Measurements from ENCODE around the gene ATP1A2.
"Not testable (repeated sequence)": the region's sequence is repeated elsewhere in the genome, so short reads cannot be mapped to it uniquely, and the experiment has no call there.

The ATP1A2 gene

DNA sequence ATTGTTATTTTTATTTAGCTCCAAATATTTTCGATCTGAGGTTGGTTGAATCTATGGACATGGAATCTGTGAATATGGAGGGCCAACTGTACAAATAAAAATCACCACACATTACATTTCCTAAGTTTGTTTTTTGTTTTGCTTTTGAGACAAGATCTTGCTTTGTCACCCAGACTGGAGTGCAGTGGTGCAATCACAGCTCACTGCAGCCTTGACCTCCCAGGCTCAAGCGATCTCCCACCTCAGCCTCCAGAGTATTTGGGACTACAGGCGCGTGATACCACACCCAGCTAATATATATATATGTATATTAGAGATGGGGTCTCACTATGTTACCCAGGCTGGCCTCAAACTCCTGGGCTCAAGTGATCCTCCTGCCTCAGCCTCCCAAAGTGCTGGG is 10.8 kb downstream of the ATP1A2 start:
- not testable (repeated sequence) for DNase-seq

DNA sequence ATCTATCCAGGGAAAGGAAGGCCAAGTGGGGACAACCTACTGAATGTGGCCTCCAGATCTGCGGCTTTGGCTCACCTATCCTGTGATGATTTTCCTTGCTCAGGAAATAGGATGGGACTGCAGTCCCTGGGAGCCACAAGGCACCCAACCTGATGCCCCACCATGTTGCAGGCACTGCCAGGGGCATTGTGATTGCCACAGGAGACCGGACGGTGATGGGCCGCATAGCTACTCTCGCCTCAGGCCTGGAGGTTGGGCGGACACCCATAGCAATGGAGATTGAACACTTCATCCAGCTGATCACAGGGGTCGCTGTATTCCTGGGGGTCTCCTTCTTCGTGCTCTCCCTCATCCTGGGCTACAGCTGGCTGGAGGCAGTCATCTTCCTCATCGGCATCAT is 11.8 kb downstream of the ATP1A2 start:
- DNase-seq, result no peak

DNA sequence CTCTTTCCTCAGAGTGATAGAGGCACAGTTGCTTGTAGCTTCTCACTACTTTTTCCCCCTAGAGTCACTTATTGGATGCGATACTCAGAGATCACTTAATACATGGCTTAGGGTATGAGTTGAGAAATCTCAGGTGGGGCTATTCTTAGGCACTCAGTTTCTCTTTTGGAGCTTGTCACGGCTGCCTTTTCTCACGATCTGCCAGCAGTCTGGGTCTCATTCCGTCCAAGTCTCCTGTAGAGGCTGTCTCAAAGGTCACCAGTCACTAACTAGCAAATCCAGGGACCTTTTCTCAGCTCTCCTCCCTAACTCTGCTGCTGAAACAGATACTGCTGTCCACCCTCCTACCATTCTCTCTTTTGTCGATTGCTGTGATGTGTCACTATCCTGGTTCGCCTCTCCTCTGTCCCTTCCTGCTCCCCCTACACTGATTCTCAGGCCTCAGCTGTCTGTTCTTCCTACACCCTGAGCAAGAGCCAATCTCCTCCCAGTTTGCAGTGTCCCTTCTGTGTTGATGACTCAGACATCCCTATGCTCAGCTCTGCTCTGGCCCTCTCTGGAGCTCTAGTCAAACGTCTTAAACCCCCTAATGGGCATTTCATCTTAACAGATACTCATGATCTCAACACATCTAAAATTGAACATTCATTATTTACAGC is 12.4 kb downstream of the ATP1A2 start:
- no peak for DNase-seq

DNA sequence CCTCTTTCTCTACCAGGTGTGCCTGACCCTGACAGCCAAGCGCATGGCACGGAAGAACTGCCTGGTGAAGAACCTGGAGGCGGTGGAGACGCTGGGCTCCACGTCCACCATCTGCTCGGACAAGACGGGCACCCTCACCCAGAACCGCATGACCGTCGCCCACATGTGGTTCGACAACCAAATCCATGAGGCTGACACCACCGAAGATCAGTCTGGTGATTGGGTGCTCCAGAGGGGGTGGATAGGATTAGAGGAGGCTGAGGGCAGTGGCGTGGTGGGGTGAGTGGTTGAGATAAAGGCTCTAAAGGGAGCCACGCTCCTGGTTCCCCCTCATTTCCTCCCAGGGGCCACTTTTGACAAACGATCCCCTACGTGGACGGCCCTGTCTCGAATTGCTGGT is 13.1 kb downstream of the ATP1A2 start:
- DNase-seq, result no peak

DNA sequence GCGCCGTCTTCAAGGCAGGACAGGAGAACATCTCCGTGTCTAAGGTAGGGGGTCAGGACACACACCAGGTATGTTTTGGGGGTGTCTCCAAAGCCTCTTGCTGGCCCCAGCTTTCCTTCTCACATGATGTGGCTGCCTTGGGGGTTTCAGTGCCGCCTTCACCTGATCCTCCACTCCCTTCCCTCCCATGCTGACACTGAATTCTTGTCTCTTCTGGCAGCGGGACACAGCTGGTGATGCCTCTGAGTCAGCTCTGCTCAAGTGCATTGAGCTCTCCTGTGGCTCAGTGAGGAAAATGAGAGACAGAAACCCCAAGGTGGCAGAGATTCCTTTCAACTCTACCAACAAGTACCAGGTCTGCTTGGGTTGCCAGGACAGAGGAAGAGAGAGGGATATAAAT is 13.5 kb downstream of the ATP1A2 start:
- DNase-seq, result no peak

DNA sequence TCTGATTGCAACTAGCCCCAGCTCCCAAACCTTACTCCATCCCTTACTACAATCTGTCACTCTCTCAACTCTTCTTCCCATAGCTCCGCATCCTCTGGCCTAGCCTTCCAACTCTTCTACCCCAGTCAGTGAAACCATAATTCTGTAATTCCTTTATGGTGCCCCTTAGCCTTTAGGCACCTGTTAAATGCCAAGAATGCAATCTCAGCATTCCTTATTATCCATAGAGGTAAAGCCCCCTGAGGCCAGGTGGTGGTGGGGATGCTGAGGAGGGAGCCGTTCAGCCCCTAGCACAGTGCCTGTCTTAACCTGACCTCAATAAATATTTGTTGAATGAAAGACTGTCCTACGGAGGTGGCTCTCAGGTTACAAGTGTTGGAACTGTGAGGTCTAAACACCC is 14.0 kb downstream of the ATP1A2 start:
- no peak for DNase-seq

DNA sequence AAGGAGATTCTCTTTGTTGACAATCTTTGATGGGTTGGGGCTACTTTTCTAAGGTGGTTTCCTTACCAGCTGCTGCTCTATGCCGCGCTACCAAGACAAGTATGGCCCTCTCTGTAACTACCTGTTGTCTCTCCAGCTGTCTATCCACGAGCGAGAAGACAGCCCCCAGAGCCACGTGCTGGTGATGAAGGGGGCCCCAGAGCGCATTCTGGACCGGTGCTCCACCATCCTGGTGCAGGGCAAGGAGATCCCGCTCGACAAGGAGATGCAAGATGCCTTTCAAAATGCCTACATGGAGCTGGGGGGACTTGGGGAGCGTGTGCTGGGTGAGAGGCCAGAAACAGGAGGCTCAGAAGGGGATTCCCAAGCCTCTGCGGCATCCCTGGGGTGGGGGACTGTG is 14.4 kb downstream of the ATP1A2 start:
- no peak for DNase-seq

DNA sequence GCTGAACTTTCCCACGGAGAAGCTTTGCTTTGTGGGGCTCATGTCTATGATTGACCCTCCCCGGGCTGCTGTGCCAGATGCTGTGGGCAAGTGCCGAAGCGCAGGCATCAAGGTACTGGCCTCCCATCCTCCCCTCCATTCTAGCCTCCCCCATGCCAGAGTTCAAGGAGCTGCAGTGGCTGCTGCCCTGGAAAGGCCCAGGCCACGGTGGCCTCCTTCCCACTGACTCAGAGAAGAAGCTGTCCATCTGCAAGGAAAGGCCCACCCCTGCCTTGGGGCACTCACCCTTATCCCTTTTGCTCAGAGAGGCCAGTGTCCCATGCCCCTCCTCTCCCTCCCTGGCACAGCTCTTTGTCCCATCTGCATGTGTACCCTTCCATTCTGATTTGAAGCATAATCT is 14.9 kb downstream of the ATP1A2 start:
- DNase-seq, result no peak

DNA sequence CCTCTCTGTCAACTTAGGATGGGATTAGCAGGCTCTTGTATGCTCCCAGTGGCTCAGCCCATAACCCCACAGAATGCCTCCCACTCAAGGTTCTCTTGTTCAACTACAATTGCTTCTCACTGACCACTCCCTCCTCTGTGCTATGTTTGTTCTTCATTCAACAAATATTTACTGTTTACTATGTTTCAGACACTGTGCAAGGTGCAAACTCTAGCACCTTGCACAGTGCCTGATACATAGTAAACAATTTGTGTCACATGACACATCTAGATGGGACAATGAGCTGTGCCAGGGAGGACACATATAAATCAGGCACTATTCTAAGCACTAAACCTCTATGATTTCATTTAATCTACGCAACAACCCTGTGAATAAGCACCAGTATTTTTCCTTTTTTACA is 15.4 kb downstream of the ATP1A2 start:
- DNase-seq, result no peak

DNA sequence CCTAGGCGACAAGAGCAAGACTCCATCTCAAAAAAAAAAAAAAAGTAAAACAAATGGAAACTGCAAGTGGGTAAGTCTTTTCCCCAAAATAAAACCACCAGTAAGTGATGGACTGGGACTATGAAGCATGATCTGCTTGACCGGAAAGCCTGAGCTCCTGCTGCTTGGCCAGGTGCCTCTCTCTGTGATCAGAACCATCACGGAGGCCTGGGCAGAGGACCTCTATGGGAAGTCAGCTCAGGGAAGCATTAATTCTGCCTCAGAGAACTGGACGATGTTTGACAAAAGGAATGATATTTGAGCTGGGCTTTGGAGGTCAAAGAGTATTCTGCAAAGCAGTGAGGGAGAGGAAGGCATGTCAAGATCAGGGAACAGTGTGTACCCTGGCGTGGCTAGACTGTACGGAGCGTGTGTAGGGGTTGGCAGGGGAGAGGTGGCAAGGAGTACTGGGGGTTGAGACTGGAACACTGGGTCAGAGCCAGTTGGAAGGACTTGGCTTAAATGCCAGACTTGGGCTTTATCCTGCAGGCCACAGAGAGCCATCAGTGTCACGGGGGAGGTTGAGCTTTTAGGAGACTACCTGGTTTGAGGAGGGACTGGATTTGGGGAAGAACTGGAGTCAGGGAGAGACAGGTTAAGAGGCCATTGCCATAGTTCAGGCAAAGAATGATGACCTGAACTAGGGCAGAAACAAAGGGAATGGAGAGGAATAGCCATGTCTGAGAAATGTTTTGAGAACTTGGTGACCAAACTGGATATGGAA is 16.4 kb downstream of the ATP1A2 start:
- DNase-seq, result no peak

DNA sequence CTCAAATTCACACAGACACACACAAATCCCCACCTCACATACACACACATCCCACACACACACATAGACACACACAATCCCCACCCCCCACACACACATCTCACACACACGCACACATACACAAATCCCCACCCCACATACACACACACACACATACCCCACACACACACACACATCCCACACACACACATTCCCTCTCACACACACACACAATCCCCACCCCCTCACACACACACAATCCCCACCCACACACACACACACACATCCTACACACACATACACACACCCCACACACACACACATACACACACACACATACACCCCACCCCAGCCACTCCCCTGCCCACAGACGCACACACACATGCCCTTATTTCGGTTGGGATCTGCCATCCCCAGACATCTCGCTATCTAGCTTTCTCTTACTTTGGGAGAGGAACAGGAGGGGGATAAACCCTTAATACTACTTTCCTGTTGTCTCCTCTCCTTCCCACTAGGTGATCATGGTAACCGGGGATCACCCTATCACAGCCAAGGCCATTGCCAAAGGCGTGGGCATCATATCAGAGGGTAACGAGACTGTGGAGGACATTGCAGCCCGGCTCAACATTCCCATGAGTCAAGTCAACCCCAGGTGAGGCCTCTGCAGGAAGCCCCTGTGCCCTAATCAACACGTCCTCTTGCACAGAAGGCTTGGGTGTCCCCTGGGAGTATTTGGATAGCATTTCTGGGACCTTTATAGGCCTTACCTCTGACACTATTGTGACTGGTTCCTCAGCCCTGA is 18.6 kb downstream of the ATP1A2 start:
- no peak for DNase-seq

DNA sequence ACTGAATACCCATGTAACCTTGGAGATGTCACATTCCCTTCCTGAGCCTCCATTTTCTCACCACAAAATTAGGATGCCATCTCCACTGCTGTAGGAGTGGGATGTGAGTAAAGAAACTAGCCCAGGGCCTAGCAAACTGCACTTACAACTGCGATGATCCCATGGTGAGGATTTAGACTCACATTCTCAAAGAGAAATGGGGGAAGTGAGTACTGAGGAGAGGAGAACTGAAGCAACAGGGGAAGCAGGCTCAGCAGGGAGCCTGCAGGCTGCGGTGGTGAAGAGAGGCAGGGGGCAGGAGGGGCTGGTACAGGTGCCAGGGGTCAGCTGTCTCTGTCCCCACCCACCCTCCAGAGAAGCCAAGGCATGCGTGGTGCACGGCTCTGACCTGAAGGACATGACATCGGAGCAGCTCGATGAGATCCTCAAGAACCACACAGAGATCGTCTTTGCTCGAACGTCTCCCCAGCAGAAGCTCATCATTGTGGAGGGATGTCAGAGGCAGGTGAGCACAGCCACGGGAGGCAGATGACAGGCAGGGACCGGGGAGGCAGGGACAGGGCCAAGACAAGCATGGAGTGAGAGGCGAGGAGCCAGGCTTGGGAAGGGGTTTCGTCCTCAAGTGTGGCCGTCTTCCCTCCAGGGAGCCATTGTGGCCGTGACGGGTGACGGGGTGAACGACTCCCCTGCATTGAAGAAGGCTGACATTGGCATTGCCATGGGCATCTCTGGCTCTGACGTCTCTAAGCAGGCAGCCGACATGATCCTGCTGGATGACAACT is 19.4 kb downstream of the ATP1A2 start:
- DNase-seq, result no peak

DNA sequence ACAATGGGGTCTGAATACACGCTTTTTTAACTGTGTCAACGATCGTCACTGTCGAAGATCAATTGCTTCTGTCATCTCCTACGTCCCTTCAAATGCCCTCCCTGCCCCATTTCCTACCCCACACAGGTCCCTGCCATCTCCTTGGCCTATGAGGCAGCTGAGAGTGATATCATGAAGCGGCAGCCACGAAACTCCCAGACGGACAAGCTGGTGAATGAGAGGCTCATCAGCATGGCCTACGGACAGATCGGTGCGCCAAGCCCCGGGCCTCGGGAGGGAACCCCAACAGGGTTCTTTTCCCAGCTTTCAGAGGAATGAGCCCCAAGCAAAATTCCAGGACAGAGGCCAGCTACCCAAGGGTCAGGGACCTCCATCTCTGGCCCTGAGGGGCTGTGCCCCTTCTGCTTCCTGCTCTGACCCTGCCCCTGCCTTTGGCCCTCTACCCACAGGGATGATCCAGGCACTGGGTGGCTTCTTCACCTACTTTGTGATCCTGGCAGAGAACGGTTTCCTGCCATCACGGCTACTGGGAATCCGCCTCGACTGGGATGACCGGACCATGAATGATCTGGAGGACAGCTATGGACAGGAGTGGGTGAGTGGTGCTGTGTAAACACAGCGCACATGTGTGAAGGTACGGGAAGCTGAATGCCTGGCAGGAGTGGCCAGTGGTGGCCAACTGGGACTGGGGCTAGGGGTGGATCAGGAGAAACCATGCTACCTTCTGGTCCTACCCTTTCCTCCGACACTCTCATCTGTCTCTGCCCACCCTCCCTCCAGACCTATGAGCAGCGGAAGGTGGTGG is 20.8 kb downstream of the ATP1A2 start:
- no peak for DNase-seq

DNA sequence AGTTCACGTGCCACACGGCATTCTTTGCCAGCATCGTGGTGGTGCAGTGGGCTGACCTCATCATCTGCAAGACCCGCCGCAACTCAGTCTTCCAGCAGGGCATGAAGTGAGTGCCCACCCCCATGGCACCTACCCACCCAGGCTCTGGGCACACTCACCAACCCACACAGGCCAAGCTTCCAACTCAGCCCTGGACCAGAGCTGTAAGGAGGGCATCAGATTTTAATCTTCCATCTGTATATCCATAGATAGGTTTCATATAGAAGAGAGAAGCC is 21.3 kb downstream of the ATP1A2 start:
- DNase-seq, result no peak

DNA sequence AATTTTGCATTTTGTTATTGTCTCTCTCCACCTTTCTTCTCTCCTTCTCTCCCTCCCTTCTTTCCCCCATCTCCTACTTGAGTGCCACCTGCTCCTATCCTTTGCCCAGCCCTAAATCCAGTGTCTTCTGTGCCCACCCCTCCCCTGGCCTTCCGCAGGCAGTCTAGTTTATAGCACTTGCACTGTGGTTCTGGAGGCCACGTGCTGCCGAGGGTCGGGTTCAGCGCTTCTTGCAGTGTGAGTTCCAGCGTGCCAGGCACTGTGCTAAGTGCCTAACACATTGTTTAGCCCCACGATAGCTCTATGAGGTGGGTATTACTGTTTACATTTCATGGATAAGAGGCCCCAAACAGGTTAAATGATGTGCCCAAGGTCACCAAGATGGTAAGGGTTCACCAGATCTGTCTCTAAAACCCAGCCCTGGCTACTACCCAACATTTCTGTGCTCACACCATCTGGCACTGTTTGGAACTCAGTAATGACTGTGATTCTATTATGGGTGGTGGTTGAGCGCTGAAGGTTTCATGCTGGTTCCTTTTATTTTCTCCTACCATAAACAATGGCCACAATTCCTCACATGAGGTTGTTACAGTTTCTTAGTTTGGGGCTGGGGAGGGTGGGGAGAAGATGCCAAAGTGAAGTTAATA is 21.8 kb downstream of the ATP1A2 start:
- DNase-seq, result no peak

DNA sequence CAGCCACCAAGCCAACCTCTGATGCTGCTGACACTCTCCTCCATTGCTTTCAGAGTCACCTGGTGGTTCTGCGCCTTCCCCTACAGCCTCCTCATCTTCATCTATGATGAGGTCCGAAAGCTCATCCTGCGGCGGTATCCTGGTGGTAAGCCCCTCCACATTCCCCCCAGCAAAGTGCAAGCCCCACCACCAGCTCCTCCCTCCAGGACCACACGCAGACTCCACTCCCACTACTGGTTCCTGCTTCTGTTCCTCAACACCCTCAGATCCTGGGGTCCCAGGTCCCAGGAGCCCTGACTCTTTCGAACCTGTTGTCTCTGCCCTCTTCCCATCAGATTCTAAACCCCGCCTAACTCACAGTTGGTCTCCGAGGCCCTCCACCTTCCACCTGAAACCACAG is 24.3 kb downstream of the ATP1A2 start:
- DNase-seq, result no peak

DNA sequence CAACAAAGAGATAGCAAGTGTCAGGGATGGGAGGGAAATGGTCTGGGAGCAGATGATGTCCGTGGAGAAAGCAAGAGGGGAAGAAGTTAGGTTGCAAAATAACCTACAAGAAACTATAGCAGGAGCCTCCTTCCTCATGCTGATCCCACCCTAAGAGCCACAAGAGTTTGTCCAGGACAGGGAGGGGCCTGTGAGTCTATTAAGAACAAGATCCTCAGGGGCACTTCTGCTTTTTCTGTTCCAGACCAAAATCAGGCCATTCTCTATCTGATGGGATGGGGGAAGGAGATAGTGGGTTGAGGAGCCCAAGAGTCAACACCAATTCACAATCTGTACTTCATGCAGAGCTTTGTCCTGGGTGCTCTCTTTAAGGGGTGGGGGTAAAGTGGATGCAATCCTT is 28.1 kb downstream of the ATP1A2 start:
- DNase-seq, result no peak

DNA sequence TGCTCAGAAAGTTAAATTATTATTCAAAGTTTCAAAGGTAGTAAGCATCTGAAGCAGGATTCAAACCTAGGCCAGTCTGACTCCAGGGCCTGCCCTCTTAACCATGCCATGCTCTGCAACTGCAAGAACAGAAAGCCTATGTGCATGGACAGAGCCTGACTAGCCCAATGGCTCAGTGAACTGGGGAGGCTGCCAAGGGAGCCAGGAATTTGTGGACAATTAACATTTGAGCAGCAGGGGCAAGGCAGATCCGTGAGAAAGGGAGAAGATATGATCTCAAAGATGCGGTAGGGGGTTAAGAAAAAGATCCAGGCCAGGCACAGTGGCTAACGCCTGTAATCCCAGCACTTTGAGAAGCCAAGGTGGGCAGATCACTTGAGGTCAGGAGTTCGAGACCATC is 29.4 kb downstream of the ATP1A2 start:
- DNase-seq, result no peak

DNA sequence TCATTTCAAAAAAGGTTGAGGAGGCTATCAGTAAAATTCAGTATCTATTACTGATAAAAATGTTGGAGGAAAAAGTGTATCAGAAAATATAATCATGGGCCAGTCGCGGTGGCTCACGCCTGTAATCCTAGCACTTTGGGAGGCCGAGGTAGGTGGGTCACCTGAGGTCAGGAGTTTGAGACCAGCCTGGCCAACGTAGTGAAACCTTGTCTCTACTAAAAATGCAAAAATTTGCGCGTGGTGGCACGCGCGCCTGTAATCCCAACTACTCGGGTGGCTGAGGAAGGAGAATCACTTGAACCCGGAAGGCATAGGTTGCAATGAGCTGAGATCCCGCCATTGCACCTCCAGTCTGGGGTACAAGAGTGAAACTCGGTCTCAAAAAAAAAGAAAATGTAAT is 30.5 kb downstream of the ATP1A2 start:
- DNase-seq, result no peak

DNA sequence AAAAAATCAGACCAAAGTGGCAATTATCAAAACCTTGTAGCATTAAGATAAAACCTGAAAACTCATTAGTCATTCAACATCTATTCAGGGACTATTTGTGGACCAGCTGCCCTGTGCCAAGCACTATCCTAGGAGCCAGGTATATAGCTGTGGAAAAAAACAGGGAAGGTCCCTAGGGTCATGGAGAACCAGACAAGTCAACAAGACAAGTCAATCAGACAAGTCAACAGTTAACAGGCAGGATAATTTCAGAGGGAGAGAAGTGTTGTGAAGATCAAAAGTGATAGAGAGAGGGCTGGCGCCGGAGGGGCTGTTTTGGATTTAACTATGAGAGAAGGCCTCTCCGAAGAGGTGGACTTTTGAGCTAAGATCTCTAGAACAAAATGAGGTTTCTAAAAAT is 32.6 kb downstream of the ATP1A2 start:
- DNase-seq, result no peak

DNA sequence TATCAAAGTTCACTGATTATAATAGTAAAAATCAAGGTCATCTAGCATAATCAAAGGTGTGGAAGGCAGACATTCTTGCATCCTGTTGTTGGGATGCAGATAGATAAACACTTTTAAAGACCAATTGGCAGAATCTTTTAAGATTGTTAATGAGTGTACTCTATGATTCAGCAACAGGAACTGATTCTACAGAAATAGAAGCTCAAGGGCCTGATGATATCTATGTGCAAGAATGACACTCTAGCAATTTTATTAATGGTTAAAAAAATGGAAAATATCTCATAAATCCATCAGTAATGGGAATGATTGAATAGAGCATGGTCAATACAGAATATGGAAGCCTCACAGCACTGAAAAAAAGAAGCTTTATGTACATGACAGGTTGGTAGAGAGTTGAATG is 33.7 kb downstream of the ATP1A2 start:
- DNase-seq, result no peak

DNA sequence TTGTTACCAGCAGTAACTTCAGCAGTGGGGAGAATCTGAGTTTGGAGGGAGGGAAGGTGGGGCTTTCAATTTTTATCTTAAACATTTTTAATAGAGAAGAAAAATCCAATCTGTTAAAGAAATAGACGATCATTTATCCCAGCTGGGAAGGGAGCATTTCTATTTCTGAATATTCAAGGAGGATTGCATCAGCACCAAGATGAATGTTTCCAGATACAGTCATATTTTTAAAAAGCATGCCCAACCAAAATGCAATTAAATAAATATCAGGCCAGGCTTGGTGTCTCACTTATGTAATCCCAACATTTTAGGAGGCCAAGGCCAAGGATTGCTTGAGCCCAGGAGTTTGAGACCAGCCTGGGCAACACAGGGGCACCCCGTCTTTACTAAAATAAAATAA is 34.2 kb downstream of the ATP1A2 start:
- no peak for DNase-seq
